Measurements from ENCODE around the gene MAMSTR. TPM values are rescaled to one million over a fixed set of nuclear protein-coding genes. Genes with fewer than 3 reads are reported as not detected.
"Not testable (repeated sequence)": the region's sequence is repeated elsewhere in the genome, so short reads cannot be mapped to it uniquely, and the experiment has no call there.

MAMSTR gene
- total and polyA plus RNA-seq, 10 of the 15 experiments (the other 5 are each of a cell fraction or from before 2014, with no cell fraction given) = 0.04 to 0.73 (median 0.31) TPM; not detected in 1

DNA sequence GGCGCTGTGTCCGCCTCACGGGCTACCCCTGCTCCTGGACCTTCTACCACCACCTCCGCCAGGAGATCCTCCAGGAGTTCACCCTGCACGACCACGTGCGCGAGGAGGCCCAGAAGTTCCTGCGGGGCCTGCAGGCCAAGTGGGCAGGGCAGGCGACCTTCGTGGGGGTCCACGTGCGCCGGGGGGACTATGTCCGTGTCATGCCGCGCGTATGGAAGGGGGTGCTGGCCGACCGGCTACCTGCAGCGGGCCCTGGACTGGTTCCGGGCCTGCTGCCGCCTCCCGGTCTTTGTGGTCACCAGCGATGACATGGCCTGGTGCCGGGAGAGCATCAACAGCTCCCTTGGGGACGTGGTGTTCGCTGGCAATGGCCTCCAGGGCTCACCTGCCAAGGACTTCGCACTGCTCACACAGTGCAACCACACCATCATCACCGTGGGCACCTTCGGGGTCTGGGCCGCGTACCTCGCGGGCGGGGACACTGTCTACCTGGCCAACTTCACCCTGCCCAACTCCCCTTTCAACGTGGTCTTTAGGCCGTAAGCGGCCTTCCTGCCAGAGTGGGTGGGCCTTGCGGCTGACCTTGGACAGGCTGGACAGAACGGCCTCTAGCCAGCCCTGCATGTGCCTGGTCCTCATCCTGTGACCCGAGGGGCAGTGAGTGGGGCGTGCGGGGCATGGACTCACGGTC lies 38.9 kb downstream of the MAMSTR start (continued):
- TF ChIP-seq ZNF622 (IDR thresholded peaks at IDR 0.05) (no peak), ATF3 (IDR thresholded peaks at IDR 0.05; ENCODE audit: borderline replicate concordance, extremely low read depth, low read depth, low read length) (no peak), SMAD5 (IDR thresholded peaks at IDR 0.05; ENCODE audit: low read depth) (no peak)

DNA sequence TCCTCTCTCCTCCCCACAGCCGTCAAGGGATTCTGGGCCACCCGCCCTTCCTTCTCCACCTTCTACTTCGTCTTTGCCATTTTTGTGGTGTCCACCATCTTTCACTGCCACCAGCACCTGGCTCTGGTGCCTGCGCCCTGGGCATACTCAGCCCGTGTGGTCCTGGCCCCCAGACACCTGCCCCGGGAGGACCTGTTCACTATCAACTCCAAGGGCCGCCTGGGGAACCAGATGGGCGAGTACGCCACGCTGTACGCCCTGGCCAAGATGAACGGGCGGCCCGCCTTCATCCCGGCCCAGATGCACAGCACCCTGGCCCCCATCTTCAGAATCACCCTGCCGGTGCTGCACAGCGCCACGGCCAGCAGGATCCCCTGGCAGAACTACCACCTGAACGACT lies 39.5 kb downstream of the MAMSTR start:
- H3K4me2 ChIP-seq (ENCODE audit: control insufficient read depth, insufficient read depth); H3K4me3 ChIP-seq; H3K79me2 ChIP-seq (ENCODE audit: control insufficient read depth, insufficient read depth, low read length); POLR2A ChIA-PET; H3K27ac ChIP-seq (ENCODE audit: control insufficient read depth, insufficient read depth); RAD21 ChIA-PET (ENCODE audit: unreplicated experiment); CTCF ChIA-PET; H3K9ac ChIP-seq (ENCODE audit: control insufficient read depth, insufficient read depth, low read length); H2AFZ ChIP-seq (ENCODE audit: control insufficient read depth, low read depth, low read length); intact Hi-C loops (cut with micrococcal nuclease; ENCODE audit: unreplicated experiment); H3K27me3 ChIP-seq (replicated peaks in 1 of 2; ENCODE audit: control insufficient read depth in 2 of 2, insufficient read depth in 2 of 2, low read length in 1 of 2); FAIRE-seq; H3K36me3 ChIP-seq (ENCODE audit: control insufficient read depth in 2 of 2, insufficient read depth in 2 of 2, low read length in 1 of 2); DNase-seq (ENCODE audit: low read depth, low spot score); H4K20me1 ChIP-seq (ENCODE audit: control insufficient read depth, insufficient read depth); BruUV-seq (replicated peaks); H3K4me1 ChIP-seq (ENCODE audit: control insufficient read depth, insufficient read depth, low read length); H3K9me3 ChIP-seq (replicated peaks; ENCODE audit: control insufficient read depth, insufficient read depth, low read length); in situ Hi-C loops (cut with MboI); SMC1A ChIA-PET (ENCODE audit: uncharacterized antibody, unreplicated experiment); ATAC-seq: not testable (repeated sequence)
- 48% methylated on average over 16 of the region's 19 CpGs for WGBS (ENCODE audit: insufficient coverage, insufficient replicate concordance, low lambda C conversion rate, missing lambda C conversion rate)

- TF ChIP-seq, protein P1, sequence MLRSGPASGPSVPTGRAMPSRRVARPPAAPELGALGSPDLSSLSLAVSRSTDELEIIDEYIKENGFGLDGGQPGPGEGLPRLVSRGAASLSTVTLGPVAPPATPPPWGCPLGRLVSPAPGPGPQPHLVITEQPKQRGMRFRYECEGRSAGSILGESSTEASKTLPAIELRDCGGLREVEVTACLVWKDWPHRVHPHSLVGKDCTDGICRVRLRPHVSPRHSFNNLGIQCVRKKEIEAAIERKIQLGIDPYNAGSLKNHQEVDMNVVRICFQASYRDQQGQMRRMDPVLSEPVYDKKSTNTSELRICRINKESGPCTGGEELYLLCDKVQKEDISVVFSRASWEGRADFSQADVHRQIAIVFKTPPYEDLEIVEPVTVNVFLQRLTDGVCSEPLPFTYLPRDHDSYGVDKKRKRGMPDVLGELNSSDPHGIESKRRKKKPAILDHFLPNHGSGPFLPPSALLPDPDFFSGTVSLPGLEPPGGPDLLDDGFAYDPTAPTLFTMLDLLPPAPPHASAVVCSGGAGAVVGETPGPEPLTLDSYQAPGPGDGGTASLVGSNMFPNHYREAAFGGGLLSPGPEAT (IDR thresholded peaks at IDR 0.05; ENCODE audit: low read depth) = no peak
- DNase-seq (ENCODE audit: low read depth, low spot score) = no peak
Observed at GRCh38 chr19:48678201-48678600, 41.3 kb downstream of the MAMSTR start.

More at GRCh38 chr19:48678201-48678600, 41.3 kb downstream of the MAMSTR start:
- BruUV-seq (replicated peaks) = no TSS peak
- WGBS (ENCODE audit: insufficient coverage, insufficient replicate concordance, low lambda C conversion rate, missing lambda C conversion rate) = 20% methylated on average over 4 of the region's 4 CpGs
- H3K36me3 ChIP-seq (ENCODE audit: control insufficient read depth in 2 of 2, insufficient read depth in 2 of 2, low read length in 1 of 2) = no peaks in the 10 kb centered on the region
- ChIA-PET POLR2A (interaction anchor here (0.8 to 1.4 kb wide), 2 partner anchors 35 to 98 kb away, joined by 3 read pairs; no protein-coding TSS in a partner anchor), SMC1A (ENCODE audit: uncharacterized antibody, unreplicated experiment) (no interaction called here), RAD21 (ENCODE audit: unreplicated experiment) (interaction anchor here (1.4 kb wide), 1 partner anchor 32 kb away, joined by 5 read pairs; the partner anchor contains the start of gene CA11), CTCF (interaction anchor here (0.9 to 1.1 kb wide), 3 partner anchors 33 to 110 kb away, joined by 3 read pairs; partner anchors contain the start of gene CA11)
- no peak overlapping the region for H3K4me2 ChIP-seq (ENCODE audit: control insufficient read depth, insufficient read depth)
- no peaks in the 10 kb centered on the region for H3K79me2 ChIP-seq (ENCODE audit: control insufficient read depth, insufficient read depth, low read length)
- H3K9ac ChIP-seq (ENCODE audit: control insufficient read depth, insufficient read depth, low read length) = no peak overlapping the region
- peaks cover 0 to 2% of the 10 kb centered on the region in 2 experiments; a peak in 2 of 4 replicates for H3K27me3 ChIP-seq (replicated peaks in 1 of 2; ENCODE audit: control insufficient read depth in 2 of 2, insufficient read depth in 2 of 2, low read length in 1 of 2)
- ATAC-seq (no peak), FAIRE-seq (no peak)
- no peak overlapping the region for H3K27ac ChIP-seq (ENCODE audit: control insufficient read depth, insufficient read depth)
- no peak overlapping the region for H3K4me3 ChIP-seq
- H4K20me1 ChIP-seq (ENCODE audit: control insufficient read depth, insufficient read depth) = no peaks in the 10 kb centered on the region
- in situ Hi-C loops (cut with MboI) = no loop called here
- H3K4me1 ChIP-seq (ENCODE audit: control insufficient read depth, insufficient read depth, low read length) = peaks cover 3% of the 10 kb centered on the region; the same call in 1 of the 2 replicates
- H2AFZ ChIP-seq (ENCODE audit: control insufficient read depth, low read depth, low read length) = no peak overlapping the region
- H3K9me3 ChIP-seq (replicated peaks; ENCODE audit: control insufficient read depth, insufficient read depth, low read length) = no peaks in the 10 kb centered on the region
- intact Hi-C loops (cut with micrococcal nuclease; ENCODE audit: unreplicated experiment) = no loop called here
